Stimulated activated CD4-positive, alpha-beta T cell treated with anti-CD3 and anti-CD28 coated beads, Interleukin-4, amount 100 ng/mL, for 1 hour (primary cell): Measurements from ENCODE around the gene LGALS12.
"Not testable (repeated sequence)": the region's sequence is repeated elsewhere in the genome, so short reads cannot be mapped to it uniquely, and the experiment has no call there.

Experiments
- DNase-seq: peaks from one replicate; pipeline ENCODE4 v3.0.0-alpha.2; 2020

Gene LGALS12

GRCh38 chr11:63534895-63535461 is 29.1 kb downstream of the LGALS12 start:
- no peak for DNase-seq

DNA sequence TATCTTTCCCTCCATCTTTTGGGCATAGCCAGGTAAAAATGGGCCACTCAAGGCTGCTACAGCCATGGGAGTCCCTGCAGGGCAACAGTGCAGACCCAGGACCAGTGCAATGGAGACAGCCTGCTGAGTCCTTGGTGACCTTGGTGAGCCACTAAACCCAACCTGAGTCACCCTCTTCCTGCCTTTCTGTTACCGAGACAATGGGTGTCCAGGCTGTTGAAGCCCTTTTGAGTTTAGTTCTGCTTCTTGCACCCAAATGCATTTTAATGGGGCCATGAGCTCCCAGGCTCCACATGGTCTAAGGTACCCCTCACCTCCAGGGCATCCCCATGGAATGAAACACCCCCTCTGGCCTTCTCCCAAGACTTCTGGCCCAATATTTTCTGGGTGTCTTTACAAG is 29.9 kb downstream of the LGALS12 start:
- DNase-seq = no peak

- peak; percentile 16 for DNase-seq
These were observed 30.9 kb downstream of the LGALS12 start, which contains the start of gene PLAAT4 for GRCh38 chr11:63536669-63537292. Gene PLAAT4, plus strand, starts transcription at chr11:63536808. Its CDS starts 61 bp downstream, at chr11:63536869.

DNA sequence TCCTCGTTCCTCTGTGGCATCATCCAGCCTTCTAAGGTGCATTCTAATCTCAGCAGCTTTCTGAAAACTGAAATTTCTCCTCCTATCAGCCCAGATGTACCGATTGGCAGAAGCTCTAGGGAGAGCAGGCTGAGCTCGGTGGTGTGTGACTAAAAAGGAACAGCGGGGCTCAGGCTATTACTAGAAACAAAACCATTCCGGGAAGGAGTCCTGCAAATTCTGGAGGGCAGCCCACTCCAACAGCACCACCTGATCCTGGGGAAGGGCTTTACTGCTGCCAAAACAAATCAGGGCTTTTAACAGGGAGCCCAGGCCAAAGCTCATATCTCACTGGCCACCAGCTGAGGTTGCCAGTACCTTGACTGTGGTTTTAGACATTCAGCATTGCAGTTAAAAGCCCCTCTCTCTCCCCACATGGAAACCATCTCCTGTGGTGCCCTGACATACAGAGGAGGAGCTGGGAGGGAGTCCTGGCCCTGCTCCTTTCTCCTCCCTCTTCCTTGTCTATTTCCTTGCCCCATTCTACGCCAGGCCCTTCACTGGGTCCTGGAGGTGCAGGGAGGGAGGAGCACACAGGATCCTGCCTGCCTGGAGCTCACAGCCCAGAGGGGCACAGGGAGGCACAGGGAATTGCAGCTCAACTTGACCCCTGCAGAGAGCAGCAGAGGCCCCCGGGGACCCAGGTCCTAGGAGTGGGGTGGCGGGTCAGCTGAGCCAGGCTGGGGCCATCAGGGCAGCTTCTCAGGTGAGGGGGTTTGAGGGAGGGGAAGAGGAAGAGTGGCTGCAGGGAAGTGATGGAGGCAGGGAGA is 31.6 kb downstream of the LGALS12 start:
- no peak for DNase-seq

DNA sequence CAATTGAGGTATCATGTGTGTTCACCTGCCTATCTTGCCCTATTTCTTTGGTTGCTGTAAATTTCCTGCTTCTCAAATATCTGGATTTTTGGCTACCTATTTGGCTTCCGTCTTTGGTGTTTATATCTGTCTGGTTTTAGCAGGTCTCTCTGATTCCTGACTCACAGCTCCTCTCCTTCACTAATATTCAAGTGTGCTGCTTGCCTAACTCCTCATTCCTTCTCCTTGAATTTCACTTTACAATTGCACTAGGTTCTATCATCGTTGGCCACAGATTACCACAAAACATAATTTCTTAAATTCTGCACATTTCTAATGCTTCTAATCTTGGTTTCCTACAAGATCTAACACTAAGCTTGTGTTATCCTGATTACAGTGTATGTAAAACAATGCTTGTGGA is 36.6 kb downstream of the LGALS12 start:
- not testable (repeated sequence) for DNase-seq

DNA sequence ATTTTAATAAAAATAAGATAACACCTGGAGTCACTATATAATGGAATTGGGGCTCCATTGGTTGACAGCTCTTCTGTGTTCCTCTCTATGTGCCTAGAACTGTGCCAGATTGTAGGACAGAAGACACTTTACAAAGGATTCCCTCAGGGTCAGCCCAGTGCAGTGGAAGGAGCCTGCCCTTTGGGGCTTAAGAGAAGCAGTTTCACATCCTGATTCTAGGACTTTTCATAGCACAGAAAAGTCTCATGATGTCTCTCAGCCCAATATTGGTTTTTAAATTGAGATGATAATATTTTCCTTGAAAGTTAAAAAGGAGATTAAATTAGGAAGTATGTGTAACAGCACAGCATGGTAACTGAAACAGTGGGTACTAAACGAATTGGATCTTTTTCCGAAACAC is 37.8 kb downstream of the LGALS12 start:
- no peak for DNase-seq

DNA sequence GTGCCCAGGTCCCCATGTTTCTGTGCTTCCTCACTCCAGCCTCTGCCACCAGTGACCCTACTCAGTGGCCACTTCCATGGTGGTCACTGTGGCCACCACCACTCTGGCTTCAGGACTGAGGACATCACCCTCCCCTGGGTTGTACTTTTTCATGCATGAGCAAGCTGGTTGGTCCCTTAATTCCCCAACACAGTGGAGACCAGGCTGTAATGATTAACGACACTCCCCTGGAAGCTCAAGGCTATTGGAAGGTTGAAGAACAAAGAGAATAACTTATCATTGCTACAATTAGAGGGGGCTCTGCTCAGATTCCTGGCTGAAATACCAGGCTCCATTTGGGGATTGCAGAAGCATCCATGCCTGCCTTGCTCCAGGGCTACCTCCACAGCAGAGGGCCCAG is 41.2 kb downstream of the LGALS12 start:
- no peak for DNase-seq

DNA sequence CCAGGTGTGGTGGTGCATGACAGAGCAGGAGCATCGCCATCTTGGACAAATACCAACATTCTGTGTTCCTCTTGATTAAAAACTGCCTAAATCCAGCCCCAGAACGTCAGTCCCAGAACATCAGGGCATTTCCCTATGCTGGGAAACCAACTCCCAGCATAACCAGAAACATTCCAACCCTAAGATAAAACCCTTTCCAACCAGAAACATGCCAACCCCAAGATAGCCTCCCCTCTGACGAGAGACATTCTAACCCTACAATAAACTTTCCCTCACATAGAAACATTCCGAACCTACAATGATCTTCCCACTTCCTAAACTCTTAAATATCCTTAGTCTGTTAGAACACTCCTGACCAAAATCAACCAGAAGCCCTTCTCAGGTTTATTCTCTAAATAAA is 42.3 kb downstream of the LGALS12 start:
- no peak for DNase-seq

DNA sequence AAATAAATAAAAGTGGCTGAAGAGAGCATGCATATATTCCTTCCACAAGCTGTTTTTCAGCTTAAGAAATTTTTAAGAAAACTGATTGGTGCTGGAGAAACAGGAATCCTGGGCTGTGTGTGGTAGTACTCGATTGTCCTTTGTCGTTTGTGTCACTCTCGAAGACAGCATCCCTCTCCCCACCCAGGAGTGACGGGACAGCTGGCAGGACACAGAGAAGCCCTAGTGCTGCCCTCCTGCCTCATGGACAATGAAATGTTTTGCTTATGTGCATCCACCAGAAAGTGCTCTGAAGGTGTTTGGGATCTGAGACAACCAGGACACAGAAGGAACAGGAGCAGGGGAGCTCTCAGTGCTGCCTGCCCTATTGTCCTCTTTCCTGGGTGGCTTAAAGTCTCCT is 43.5 kb downstream of the LGALS12 start:
- DNase-seq = no peak

GRCh38 chr11:63550156-63550700 is 44.3 kb downstream of the LGALS12 start:
- DNase-seq = not testable (repeated sequence)

- DNase-seq = no peak
These were observed 45.4 kb downstream of the LGALS12 start for GRCh38 chr11:63551091-63551888.

DNA sequence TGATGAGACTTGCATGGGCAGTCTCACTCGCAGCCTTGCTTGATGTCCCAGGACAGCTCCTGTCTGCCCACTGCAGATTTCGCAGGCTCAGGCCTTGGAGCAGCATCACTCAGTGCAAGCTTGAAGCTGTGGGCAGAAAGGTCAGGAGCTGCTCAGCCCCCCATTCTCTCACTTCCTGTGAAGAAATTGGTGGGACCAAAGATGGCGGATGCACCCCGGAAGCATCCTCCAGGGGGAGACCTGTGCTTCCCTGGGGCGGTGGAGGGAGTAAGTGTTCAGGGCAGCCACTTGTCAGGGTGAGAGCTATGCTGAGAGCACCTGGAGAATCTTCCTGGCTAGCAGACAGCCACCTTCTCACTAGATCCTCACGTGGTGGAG is 46.0 kb downstream of the LGALS12 start:
- DNase-seq = no peak

DNA sequence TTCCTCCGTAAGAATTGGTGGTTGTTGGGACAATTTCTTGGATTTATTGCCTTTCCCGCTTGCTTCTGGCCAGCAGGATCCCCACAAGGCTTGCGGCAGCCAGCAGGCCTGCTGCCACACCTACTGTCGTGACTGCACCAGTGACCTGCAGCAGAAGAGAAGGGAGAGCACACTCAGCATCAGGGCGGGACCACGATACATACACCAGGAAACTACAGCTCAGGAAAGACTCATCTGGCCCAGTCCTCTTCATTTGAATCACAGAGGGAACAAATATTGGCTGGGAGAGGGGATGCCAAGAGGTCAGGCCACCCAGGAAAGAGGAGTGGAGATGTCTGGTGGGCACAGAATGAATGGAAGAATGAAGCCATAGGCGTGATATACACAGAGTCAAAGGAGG is 47.0 kb downstream of the LGALS12 start:
- DNase-seq = no peak

DNA sequence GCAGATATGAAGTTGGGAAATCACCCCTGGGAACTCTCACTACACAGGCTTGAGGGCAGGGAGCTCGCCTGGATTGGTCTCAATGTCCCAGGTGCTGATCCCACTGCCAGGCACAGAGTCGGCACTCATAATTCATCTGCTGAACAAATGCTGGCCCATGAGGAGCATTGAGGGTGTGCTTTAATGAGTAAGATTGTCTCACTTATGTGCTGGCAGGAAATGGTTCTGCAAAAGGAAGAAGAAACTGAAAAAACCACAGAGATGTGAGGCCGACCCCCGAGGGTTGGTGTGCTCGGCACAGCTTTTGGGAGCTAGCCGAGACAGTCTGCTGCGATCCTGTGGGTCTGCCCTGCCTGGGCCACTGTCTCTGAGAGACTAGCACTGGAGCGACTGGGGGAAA is 47.9 kb downstream of the LGALS12 start:
- peak; percentile 37 for DNase-seq

DNA sequence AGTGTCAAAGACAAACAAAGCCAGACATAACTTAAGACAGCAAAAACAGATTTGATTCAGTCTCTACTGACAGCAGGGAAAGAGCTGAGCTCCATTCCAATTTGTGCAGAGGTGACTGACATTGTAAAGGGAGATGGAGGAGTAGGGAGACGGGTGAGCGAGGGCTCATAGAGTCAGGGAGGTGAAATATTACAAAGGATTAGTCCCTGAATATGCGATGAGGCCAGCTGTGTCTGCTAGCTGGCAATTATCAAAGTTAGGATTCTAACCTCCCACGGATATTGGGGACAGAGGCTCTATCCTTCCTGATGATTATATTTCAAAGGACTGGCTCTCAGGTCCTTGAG is 49.0 kb downstream of the LGALS12 start:
- DNase-seq = no peak

DNA sequence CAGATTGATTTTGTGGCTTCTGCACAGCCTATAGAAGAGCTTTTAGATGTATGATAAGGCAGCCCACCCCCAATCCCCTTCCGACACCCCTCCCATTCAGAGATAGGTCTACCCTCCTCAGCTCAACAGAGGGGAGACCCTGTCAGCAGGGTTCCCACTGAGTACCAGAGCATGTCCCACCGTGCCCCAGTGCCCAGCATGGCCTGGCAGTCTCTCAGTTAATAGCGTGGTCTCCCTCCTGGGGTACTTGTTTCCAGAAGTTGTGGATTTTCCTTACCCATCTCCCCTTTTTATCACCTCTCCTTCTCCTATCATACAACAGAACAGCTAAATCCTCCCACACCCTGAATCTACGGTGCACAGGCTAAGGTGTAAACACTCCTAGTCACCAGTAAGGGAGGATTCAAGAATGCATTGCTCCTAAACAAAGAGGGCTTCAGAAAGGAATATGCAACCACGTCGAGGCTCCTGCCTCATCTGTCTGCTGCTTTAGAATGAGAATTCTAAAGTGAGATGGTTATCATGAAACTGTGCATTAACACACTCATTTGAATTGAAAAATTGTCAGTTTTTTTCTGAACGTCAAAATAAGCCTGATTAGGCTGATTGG is 50.6 kb downstream of the LGALS12 start:
- no peak for DNase-seq

DNA sequence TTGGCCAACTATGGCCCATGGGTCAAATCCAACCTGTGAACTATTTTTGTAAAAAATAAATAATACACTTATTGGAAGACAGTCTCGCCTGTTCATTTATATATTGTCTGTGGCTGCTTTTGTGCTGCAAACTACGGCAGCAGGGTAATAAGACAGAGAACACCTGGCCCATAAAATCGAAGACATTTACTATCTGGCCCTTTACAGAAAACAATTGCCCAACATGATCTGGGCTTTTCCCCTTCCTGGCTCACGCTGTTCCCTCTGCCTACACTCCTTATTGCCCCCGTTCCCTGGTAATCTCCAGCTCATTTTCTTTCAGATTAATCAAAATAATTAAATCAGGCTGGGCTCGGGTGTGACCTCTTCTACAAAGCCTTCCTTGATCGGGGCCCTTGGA is 51.7 kb downstream of the LGALS12 start:
- DNase-seq = no peak

DNA sequence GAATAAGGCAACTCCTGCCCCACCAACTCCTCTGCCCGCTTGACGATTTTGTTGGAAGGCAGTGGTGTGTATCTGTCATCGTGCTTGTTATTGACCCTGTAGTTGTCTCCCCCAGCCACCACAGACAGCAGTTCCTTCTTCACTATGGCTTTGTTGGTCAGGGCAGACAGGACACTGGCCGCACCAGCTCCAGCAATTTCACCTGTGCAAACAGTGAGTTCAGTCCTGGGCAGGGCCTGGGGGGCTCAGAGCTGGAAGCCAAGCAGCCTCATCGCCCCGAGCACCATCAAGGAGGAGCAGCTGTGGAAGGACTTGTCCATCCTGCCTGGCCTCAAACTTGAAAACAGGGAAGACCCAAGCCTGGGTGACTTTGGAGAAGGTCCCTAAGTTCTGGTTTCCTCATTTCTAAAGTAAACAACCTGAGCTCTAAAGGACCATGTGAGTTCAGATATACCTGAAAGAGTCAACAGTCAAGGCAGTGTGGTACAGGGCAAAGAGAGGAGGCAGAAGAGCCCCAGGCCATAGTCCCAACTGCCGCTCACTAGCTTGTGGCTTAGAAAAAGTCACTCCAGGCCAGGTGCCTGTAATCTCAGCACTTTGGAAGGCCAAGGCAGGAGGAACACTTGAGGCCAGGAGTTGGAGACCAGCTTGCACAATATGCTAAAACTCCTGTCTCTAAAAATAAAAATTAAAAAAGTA is 52.7 kb downstream of the LGALS12 start:
- no peak for DNase-seq

DNA sequence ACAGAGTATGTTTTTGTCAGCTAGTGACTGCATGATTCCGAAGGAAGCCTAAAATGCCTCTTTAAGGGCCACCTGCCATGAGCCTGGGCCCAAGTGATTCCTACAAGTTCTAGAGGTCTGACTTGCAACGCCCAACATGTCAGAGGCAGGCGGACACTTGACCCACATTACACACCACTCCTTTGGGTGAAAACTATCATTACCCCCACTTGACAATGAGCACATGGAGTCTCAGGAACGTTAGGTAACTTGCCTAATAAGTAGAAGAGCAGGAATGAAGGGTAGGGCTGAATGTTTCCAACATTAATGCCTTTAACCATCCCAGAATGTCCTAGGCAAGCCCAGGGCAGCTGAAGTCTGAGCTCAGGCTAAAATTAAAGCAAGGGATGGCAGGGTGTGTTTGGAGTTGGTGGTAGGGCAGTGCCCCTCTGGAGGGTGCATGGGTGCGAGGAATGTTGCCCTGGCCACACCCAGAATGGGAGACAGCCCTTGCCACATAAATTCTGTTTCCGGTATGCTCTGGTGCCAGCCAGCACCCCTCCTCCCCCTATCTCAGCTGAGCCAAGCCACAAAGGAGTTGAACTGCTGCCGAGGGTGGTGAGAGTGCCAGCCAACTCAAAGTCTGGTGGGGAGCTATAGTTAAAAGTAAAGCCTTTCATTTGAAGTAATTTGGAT is 54.8 kb downstream of the LGALS12 start:
- DNase-seq = no peak

DNA sequence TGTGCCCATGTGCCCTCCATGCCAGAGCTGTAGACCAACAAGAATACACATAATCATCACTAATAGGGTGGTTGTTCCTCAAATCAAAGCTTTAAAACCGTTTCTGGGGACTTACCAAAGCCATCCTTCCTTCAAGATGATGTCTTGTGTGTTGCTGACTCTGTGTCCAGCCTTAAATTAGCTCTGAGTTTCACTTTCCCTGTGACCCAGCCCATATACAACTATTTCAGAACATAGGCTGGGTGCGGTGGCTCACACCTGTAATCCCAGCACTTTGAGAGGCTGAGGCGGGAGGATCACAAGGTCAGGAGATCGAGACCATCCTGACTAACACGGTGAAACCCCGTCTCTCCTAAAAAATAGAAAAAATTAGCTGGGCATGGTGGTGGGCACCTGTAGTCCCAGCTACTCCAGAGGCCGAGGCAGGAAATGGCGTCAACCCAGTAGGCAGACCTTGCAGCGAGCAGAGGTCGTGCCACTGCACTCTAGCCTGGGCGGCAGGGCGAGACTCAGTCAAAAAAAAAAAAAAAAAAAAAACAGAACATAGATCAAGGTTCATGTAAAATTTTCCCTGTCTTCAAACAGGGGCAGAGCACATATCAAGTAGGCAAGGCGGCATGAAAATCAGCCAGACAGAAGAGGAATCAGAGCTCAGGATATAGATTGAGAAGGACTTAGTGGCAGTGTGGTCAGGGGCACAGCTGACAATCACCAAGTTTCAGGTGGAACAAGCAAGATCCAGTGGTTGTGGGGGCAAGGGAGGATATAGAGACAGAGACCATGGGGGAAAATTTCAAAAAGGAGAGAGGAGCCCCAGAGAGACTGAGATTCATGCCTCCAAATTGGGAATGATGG is 57.5 kb downstream of the LGALS12 start, which contains the start of gene PLAAT2:
PLAAT2 (minus strand) TSS at position 179 of the 855 bp plus-strand sequence; CDS start at position 124, 55 bp downstream.
- no peak for DNase-seq
